Measurements from ENCODE around the gene MKRN1.

The MKRN1 gene

DNA sequence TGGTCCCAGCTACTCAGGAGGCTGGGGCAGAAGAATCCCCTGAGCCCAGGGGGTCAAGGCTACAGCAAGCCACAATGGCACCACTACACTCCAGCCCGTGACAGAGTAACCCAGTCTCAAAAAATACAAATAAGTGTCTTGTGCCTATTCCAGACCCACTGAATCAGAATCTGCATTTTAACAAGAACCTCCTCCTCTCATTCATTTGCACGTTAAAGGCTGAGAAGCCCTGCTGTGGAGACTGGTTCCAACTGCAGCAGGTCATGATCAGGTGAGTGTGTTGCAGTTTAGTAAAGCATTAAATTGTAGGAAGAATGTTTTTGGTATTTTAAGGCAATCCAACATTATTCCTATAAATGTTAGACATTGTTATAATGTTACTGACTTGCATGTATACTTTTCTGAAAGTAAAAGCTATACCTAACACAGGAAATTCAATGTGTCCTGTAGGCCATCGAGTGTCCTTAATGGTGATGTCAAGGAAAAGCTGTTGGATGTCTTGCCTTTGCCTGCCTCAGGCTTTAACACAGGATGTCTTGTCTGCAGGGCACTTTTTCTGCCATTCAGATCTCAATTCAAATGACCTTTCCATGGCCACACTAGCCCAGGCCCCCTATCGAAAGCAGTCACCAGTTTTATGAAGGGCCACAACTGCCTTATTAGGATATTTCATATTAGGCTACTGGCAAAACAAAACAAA, 30.4 kb downstream of the MKRN1 start:
- Histone ChIP-seq H3K27ac (ENCODE audit: low read depth, low read length) (no peak overlapping the region), H3K4me2 (ENCODE audit: low read length) (no peak overlapping the region), H4K20me1 (ENCODE audit: control insufficient read depth, insufficient read depth, low read depth, low read length) (no peaks in the 10 kb centered on the region), H3K4me1 (ENCODE audit: control insufficient read depth, low read length) (no peaks in the 10 kb centered on the region; the same call in none of the 2 replicates), H3K36me3 (ENCODE audit: control insufficient read depth, low read length) (peaks cover 17% of the 10 kb centered on the region), H3K9me2 (replicated peaks; ENCODE audit: control insufficient read depth, low read length) (no peaks in the 10 kb centered on the region), H3K9me3 (ENCODE audit: control insufficient read depth, insufficient read depth, low read length) (no peaks in the 10 kb centered on the region), H3K27me3 (ENCODE audit: control insufficient read depth, low read length) (no peaks in the 10 kb centered on the region), H3F3A (ENCODE audit: control insufficient read depth, insufficient read depth) (no peaks in the 10 kb centered on the region), H3K4me3 (ENCODE audit: low read length) (no peak overlapping the region), H3K79me2 (ENCODE audit: control insufficient read depth, low read length) (no peaks in the 10 kb centered on the region)
- TF ChIP-seq, protein P1, sequence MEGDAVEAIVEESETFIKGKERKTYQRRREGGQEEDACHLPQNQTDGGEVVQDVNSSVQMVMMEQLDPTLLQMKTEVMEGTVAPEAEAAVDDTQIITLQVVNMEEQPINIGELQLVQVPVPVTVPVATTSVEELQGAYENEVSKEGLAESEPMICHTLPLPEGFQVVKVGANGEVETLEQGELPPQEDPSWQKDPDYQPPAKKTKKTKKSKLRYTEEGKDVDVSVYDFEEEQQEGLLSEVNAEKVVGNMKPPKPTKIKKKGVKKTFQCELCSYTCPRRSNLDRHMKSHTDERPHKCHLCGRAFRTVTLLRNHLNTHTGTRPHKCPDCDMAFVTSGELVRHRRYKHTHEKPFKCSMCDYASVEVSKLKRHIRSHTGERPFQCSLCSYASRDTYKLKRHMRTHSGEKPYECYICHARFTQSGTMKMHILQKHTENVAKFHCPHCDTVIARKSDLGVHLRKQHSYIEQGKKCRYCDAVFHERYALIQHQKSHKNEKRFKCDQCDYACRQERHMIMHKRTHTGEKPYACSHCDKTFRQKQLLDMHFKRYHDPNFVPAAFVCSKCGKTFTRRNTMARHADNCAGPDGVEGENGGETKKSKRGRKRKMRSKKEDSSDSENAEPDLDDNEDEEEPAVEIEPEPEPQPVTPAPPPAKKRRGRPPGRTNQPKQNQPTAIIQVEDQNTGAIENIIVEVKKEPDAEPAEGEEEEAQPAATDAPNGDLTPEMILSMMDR (IDR thresholded peaks at IDR 0.05; ENCODE audit: low read depth, low read length, poor library complexity, severe bottlenecking): no peak
- no peak for TF ChIP-seq EZH2phosphoT487 (IDR thresholded peaks at IDR 0.05; ENCODE audit: borderline replicate concordance, low read length)

DNA sequence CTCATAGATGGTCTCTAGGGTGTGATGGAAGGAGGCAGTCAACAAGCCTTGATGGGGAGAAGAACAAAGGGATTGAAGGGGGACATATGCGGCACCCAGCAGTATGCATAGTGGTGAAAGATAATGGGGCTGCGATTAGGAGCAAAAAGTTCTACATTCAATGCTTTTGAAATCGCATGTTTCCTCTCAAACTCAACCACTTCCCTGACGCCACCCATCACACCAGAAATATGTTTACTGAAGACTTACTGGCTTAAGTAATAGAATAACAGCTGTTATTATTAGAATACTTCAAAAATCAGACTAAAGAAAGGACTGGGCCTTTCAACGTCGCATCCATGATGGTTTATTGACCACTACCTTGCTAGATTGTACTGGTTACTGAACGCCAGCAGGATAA, 31.5 kb downstream of the MKRN1 start:
- no peak for TF ChIP-seq EZH2phosphoT487 (IDR thresholded peaks at IDR 0.05; ENCODE audit: borderline replicate concordance, low read length)
- TF ChIP-seq, protein P1 (IDR thresholded peaks at IDR 0.05; ENCODE audit: low read depth, low read length, poor library complexity, severe bottlenecking): no peak
- H3K4me2 ChIP-seq (ENCODE audit: low read length): no peak overlapping the region
- no peaks in the 10 kb centered on the region for H3K27me3 ChIP-seq (ENCODE audit: control insufficient read depth, low read length)
- peaks cover 6% of the 10 kb centered on the region for H3K36me3 ChIP-seq (ENCODE audit: control insufficient read depth, low read length)
- H4K20me1 ChIP-seq (ENCODE audit: control insufficient read depth, insufficient read depth, low read depth, low read length): no peaks in the 10 kb centered on the region
- no peaks in the 10 kb centered on the region for H3K9me3 ChIP-seq (ENCODE audit: control insufficient read depth, insufficient read depth, low read length)
- H3K4me3 ChIP-seq (ENCODE audit: low read length): no peak overlapping the region
- H3K79me2 ChIP-seq (ENCODE audit: control insufficient read depth, low read length): no peaks in the 10 kb centered on the region
- no peaks in the 10 kb centered on the region for H3F3A ChIP-seq (ENCODE audit: control insufficient read depth, insufficient read depth)
- H3K27ac ChIP-seq (ENCODE audit: low read depth, low read length): no peak overlapping the region
- H3K4me1 ChIP-seq (ENCODE audit: control insufficient read depth, low read length): no peaks in the 10 kb centered on the region; the same call in none of the 2 replicates
- H3K9me2 ChIP-seq (replicated peaks; ENCODE audit: control insufficient read depth, low read length): no peaks in the 10 kb centered on the region

DNA sequence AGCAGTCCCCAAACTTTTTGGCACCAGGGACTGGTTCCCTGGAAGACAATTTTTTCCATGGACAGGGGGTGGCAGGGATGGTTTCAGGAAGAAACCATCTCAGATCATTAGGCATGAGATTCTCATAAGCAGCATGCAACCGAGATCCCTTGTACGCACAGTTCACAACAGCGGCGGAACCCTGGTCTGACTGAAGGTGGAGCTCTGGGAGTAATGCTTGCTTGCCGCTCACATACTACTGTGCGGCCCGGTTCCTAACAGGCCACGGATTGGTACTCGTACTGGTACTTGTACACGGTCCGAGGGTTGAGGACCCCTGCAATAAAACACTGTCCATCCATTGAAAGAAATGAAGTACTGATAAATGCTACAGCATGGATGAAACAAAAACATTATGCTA, 32.8 kb downstream of the MKRN1 start:
- Histone ChIP-seq H3K27ac (ENCODE audit: low read depth, low read length) (no peak overlapping the region), H3K27me3 (ENCODE audit: control insufficient read depth, low read length) (no peaks in the 10 kb centered on the region), H3F3A (ENCODE audit: control insufficient read depth, insufficient read depth) (no peaks in the 10 kb centered on the region), H3K4me1 (ENCODE audit: control insufficient read depth, low read length) (no peaks in the 10 kb centered on the region; the same call in none of the 2 replicates), H3K9me2 (replicated peaks; ENCODE audit: control insufficient read depth, low read length) (no peaks in the 10 kb centered on the region), H3K79me2 (ENCODE audit: control insufficient read depth, low read length) (no peaks in the 10 kb centered on the region), H3K4me3 (ENCODE audit: low read length) (no peak overlapping the region), H3K36me3 (ENCODE audit: control insufficient read depth, low read length) (no peaks in the 10 kb centered on the region), H4K20me1 (ENCODE audit: control insufficient read depth, insufficient read depth, low read depth, low read length) (no peaks in the 10 kb centered on the region), H3K9me3 (ENCODE audit: control insufficient read depth, insufficient read depth, low read length) (no peaks in the 10 kb centered on the region), H3K4me2 (ENCODE audit: low read length) (no peak overlapping the region)
- TF ChIP-seq EZH2phosphoT487 (IDR thresholded peaks at IDR 0.05; ENCODE audit: borderline replicate concordance, low read length): no peak
- TF ChIP-seq, protein P1 (IDR thresholded peaks at IDR 0.05; ENCODE audit: low read depth, low read length, poor library complexity, severe bottlenecking): no peak

Measured in DOHH2 (cell line).